Keratinocyte (primary cell): ENCODE results near the gene NKX2-3.

Experiments used
- CTCF ChIP-seq, 3 experiments: IDR thresholded peaks in 1 of 3; conservative IDR thresholded peaks in 1 of 3; optimal IDR thresholded peaks in 1 of 3; 2 replicates in 2 of 3; 3 replicates in 1 of 3; pipeline versions ENCODE3 to v1.5.1; 2011; ENCODE audit warnings: low read length in 3 of 3, mild to moderate bottlenecking in 3 of 3, moderate library complexity in 2 of 3, control low read depth in 1 of 3, inconsistent platforms in 1 of 3; ENCODE audit not compliant: insufficient read depth in 2 of 3; ENCODE audit errors: extremely low read depth in 1 of 3
- EZH2 ChIP-seq: IDR thresholded peaks from one replicate; pipeline ENCODE4 v1.6.1; 2012; ENCODE audit warnings: inconsistent platforms, mild to moderate bottlenecking, low read length, moderate library complexity

DNA sequence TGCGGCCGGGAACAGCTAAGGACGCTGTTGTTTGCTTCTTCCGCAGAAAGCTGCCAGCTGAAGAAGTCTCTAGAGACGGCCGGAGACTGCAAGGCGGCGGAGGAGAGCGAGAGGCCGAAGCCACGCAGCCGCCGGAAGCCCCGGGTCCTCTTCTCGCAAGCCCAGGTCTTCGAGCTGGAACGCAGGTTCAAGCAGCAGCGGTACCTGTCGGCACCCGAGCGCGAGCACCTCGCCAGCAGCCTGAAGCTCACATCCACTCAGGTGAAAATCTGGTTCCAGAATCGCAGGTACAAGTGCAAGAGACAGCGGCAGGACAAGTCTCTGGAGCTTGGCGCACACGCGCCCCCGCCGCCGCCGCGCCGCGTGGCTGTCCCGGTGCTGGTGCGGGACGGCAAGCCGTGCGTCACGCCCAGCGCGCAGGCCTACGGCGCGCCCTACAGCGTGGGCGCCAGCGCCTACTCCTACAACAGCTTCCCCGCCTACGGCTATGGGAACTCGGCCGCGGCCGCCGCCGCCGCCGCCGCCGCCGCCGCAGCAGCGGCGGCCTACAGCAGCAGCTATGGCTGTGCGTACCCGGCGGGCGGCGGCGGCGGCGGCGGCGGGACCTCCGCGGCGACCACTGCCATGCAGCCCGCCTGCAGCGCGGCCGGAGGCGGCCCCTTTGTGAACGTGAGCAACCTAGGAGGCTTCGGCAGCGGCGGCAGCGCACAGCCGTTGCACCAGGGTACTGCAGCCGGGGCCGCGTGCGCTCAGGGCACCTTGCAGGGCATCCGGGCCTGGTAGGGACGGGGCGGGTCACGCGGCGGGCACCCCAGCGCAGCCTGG, 2.4 kb downstream of the NKX2-3 start:
- TF ChIP-seq CTCF (optimal IDR thresholded peaks at IDR 0.05 in 1 of 3, IDR thresholded peaks at IDR 0.05 in 1 of 3, conservative IDR thresholded peaks at IDR 0.05 in 1 of 3; ENCODE audit: extremely low read depth in 1 of 3, insufficient read depth in 2 of 3, low read length in 3 of 3) (no peak), EZH2 (no peak)
